IPS-11a (cell line): ENCODE data around the gene GCK.
"Not testable (repeated sequence)": the region's sequence is repeated elsewhere in the genome, so short reads cannot be mapped to it uniquely, and the experiment has no call there.

Experiments
- H3K4me3 ChIP-seq: one replicate; pipeline ENCODE4 v1.5.1; 2013; ENCODE audit warnings: low read depth, low read length, control low read depth

The GCK gene

GRCh38 chr7:44183386-44183785 lies 5.9 kb downstream of the GCK start:
- H3K4me3 ChIP-seq, result no peak overlapping the region

GRCh38 chr7:44182827-44183226 lies 6.4 kb downstream of the GCK start:
- H3K4me3 ChIP-seq, result no peak overlapping the region

DNA sequence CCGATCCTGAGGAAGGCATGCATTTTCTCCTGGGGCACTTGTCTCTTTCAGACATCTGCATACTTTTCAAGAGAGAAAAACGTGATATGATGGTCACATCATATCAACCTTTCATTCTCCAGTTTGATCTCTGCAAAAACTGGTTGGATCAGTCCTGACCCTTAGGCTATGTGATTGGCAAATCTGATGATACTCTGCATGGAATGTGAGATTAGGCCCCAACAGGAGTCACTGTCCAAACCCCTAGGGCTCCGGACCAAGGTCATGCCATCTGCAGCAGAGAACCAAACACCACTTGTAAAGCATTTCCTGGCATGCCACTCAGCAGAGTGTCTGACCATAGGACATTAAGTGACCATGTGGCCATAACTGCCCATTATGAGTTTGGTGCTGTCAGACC lies 8.6 kb downstream of the GCK start:
- H3K4me3 ChIP-seq, result no peak overlapping the region

- H3K4me3 ChIP-seq, result no peak overlapping the region
Measured at GRCh38 chr7:44177570-44178131, 11.6 kb downstream of the GCK start.

DNA sequence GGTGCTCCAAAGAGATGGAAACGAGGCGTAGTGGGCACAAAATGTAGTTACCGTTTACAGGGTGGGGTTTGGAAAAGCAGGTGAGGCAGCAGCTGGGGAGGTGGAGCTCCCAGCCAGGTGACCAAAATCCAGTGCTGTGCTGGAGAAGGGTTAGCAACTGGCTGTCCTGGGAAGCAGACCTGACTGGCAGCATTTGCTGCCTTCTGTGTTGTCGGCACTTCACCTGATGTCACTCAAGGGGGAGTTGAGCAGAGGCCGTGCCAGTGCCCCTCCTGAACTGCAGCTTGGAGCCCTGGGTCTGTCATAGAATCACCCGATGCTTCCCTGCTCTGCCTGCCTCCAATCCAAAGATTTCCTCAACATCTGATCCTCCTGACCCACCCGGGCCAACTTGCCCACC lies 12.8 kb downstream of the GCK start:
- H3K4me3 ChIP-seq, result no peak overlapping the region

- H3K4me3 ChIP-seq, result no peak overlapping the region
Measured at GRCh38 chr7:44175730-44176129, 13.5 kb downstream of the GCK start.

DNA sequence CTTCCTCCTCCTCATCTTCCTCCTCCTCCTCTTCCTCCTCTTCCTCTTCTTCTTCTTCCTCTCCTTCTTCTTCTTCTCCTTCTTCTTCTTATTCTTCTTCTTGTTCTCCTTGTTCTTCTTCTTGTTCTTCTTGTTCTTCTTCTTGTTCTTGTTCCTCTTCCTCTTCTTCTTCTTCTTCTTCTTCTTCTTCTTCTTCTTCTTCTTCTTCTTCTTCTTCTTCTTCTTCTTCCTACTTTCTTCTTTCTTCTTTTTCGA lies 14.6 kb downstream of the GCK start:
- H3K4me3 ChIP-seq, result not testable (repeated sequence)

- H3K4me3 ChIP-seq, result no peak overlapping the region
Measured at GRCh38 chr7:44173911-44174693, 15.1 kb downstream of the GCK start.

DNA sequence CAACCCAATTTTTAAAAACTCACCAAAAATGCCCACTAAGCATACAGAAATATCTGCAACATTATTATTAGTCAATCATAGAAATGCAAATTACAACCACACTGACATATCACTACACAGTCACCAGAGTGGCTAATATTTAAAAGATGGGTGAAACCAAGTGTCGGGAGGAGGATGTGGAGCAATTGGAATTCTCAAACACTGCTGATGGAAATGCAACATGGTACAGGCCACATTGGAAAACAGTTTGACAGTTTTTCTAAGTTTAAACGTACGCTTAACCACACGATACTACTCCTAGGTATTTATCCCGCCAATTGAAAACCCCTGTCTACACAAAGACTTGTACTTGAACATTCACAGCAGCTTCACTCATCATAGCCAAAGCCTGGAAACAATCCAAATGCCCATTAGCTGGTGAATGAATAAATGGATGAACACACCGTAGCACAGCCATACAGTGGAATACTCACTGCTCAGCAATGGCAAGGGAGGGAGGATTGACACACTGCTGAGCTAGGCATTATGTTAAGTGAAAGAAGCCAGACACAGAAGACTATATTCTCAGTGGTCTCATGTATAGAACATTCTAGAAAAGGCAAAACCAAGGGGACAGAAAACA lies 16.3 kb downstream of the GCK start:
- H3K4me3 ChIP-seq, result no peak overlapping the region

GRCh38 chr7:44172352-44172751 lies 16.9 kb downstream of the GCK start:
- H3K4me3 ChIP-seq, result no peak overlapping the region

DNA sequence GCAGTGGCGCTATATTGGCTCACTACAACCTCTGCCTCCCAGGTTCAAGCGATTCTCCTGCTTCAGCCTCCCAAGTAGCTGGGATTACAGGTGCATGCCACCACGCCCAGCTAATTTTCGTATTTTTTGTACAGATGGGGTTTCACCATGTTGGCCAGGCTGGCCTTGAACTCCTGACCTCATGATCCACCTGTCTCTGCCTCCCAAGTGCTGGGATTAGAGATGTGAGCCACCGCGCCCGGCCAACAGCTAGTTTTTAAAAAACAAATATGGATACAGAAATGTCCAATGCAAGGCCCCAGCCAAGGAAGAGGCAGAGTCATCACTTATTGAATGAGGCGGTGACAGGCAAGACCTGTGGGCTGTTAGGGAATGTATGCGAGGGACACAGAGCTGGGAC lies 17.3 kb downstream of the GCK start:
- not testable (repeated sequence) for H3K4me3 ChIP-seq

DNA sequence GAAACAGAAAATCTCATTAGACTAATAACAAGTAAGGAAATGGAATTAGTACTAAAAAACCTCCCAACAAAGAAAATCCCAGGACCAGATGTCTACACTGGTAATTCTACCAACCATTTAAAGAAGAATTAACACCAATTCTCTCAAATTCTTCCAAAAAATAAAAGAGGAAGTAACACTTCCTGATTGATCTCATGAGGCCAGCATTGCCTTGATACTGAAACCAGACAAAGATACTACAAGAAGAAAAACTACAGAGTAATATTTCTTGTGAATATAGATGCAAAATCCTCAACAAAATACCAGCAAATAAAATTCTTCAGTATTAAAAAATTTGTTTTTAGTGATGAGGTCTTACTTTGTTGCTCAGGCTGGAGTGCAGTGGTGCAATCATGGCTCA lies 21.3 kb downstream of the GCK start:
- no peak overlapping the region for H3K4me3 ChIP-seq

- H3K4me3 ChIP-seq, result no peak overlapping the region
Measured at GRCh38 chr7:44163591-44163990, 25.6 kb downstream of the GCK start.

DNA sequence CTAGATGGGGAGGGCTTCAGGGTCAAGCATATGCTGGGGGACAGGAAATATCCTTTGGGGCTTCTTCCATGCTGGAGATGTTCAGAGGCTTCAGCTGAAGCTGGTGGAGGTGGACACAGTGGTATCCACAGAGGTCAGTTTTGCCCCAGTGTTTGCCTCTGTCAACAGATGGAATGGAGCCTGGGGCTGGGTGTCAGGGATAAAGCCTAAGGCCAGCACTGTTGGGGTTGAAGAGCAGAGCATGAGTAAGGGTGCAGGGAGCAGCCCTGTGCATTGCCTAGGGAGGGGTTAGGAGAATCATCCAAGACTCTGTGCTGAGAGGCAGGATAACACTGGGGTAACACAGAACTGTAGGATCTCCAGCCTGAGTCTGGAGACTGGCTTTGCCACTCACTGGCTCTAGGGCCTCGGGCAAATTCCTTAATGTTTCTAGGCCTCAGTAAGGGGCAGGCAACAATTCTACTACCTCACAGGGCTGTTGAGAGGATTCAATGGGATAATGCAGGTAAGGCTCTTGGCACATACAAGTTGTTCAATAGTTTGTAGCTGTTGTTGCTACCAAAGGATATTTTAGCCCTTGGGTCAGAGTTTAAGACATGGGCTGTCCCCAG lies 26.3 kb downstream of the GCK start:
- no peak overlapping the region for H3K4me3 ChIP-seq

GRCh38 chr7:44162179-44162578 lies 27.1 kb downstream of the GCK start:
- H3K4me3 ChIP-seq, result no peak overlapping the region

GRCh38 chr7:44161371-44161770 lies 27.9 kb downstream of the GCK start:
- no peak overlapping the region for H3K4me3 ChIP-seq

DNA sequence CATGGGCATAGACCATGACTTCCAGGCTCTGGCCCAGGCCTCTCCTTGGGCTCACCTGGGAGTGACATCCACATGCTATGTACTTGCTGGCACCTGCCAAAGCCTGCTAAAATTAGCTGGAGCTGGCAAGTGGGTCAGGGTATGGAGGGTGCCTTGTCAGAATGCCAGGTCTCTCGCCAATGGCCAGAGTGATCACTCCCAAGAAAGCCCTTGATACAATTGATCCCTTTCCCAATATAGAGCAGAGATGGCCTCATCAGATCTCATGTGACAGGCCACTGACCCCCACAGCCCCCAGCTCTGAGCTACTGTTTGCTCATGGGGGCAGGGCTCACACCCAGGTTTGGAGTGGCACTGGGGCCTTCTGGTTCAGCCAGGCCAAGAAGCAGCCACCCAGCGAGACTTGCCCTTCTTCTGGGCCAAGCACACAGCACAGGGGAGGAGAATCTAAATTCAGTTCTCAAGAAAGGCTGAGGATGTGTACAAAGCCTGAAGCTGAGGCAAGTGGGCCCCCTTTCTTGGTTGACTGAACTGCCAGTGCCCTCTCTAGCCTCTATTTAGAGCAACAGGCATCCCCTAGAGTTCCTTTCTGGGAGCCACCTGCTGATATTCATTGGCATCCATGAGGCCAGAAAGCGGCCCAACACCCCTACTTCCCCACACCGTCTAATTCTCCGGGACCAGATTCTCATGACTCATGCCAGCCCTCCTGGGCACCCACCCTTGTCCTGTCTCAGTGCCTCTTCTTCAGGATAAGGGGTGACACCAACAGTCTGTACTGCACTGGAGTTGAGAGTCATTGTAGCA lies 29.2 kb downstream of the GCK start:
- H3K4me3 ChIP-seq, result no peak overlapping the region

- H3K4me3 ChIP-seq, result no peak overlapping the region
Measured at GRCh38 chr7:44158873-44159631, 30.2 kb downstream of the GCK start.

GRCh38 chr7:44158096-44158872 lies 31.0 kb downstream of the GCK start:
- H3K4me3 ChIP-seq, result no peak overlapping the region
